GM18868 (cell line): ENCODE measurements around the gene MRPL38.
"Not testable (repeated sequence)": the region's sequence is repeated elsewhere in the genome, so short reads cannot be mapped to it uniquely, and the experiment has no call there.

Source experiments
- ATAC-seq: cut with Tn5 transposase; IDR thresholded peaks from one replicate; pipeline ENCODE4 v1.9.1; 2021; ENCODE audit warnings: mild to moderate bottlenecking, moderate library complexity; ENCODE audit not compliant: unreplicated experiment

MRPL38 gene

GRCh38 chr17:75876938-75877751 lies 27.5 kb downstream of the MRPL38 start:
- no peak for ATAC-seq

DNA sequence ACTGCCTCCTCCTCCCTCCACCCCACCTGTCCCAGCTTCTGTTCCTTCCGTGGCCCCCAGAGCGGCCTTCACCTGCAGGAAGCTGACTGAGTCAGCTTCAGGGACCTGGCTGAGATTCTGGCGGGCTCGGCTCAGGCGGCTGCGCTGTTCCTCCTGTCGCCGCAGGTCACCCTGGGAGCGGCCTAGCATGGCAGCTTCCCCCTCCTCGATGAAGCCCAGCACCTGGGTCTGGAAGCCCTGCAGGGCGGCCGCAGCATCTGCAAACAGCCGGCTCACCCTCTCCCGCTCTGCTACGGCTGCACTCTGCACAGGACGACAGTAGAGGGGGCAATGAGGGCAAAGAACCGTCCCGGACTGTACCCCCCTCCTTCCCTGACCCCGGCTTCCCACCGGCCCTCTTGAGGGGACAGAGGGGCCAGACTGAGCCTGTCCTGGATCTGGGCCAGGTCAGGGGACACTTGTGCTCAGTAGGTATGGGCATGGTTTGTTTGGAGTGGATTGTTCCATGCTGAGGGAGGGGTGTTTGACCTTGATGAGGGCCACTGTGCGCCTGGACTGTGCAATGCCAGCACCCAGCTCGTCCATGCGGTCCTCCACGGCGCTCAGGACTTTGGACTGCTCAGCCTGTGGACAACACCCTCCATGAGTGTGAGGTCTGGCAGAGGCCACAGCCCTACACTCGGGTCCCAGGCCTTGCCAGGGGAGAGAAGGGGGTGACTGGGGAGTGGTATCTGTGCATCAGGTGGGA lies 28.3 kb downstream of the MRPL38 start:
- ATAC-seq, result no peak

- ATAC-seq, result no peak
Observed at GRCh38 chr17:75875940-75876189, 28.8 kb downstream of the MRPL38 start.

DNA sequence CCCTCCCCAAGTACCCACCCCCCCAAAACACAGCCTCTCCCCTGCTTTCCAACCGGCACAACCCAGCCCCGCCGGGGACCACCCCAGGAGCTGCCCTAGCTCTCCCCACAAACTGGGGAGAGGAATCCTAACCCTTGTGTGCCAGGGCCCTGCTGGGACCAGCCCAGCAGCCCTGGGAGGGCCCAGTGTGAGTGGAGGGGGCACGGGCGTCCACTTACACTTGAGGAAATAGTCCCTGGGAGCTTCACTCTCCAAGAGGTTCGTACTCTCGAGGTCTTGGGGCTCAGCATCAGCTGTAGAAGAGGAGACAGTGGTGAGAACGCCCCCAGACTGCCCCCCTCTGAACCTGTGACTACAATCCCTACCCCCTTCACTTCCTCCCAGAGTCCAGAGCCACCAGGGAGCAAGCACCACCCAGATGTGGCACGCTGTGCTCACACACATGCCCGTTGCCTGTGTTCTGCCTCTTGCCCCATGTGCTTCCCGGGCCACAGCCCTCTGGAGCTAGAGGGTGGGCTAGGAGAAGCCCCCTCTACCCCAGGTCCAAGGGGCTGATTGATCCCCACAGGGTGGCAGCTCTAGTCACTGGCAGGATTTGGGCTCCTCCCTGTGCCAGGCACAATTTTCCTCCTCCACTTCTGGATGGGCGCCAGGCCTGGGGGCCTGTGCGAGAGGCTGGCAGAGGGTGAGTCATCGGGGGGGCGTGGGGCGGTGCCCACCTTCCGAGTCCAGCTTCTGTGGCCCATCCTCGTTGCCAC lies 29.3 kb downstream of the MRPL38 start:
- no peak for ATAC-seq

GRCh38 chr17:75874323-75875181 lies 30.1 kb downstream of the MRPL38 start:
- no peak for ATAC-seq

DNA sequence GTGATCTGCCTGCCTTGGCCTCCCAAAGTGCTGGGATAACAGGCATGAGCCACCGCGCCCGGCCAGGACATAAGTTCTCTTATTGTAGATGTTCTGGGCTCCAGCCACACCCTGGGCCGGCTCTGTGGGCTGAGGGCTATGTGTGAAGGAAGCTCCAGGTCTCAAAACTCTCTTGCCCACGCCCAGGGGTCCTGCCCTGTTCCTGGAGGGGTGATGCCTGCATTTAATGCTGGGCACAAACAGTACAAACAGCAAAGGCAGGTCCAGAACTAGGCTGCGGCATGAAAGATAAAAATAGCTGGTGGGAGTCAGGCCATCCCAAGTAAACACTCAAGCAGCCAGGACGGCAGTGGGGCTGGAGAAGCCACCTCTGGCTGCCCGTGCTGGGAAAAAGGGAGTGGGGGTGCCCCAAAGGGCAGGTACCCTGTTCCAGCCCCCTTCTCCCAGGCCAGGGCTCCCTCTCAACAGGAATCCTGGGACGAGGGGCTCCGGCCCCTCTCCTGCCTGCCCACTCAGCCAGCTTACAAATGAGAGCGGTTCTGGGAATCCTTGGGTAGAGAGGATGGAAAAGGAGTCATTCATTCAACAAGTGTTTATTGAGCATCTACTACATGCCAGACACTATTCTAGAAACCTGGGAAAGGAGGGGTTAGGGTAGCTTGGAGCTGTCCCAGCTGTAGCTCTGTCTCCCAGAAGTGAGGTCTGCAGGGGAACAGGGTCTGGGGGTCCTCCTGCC lies 30.9 kb downstream of the MRPL38 start:
- no peak for ATAC-seq

DNA sequence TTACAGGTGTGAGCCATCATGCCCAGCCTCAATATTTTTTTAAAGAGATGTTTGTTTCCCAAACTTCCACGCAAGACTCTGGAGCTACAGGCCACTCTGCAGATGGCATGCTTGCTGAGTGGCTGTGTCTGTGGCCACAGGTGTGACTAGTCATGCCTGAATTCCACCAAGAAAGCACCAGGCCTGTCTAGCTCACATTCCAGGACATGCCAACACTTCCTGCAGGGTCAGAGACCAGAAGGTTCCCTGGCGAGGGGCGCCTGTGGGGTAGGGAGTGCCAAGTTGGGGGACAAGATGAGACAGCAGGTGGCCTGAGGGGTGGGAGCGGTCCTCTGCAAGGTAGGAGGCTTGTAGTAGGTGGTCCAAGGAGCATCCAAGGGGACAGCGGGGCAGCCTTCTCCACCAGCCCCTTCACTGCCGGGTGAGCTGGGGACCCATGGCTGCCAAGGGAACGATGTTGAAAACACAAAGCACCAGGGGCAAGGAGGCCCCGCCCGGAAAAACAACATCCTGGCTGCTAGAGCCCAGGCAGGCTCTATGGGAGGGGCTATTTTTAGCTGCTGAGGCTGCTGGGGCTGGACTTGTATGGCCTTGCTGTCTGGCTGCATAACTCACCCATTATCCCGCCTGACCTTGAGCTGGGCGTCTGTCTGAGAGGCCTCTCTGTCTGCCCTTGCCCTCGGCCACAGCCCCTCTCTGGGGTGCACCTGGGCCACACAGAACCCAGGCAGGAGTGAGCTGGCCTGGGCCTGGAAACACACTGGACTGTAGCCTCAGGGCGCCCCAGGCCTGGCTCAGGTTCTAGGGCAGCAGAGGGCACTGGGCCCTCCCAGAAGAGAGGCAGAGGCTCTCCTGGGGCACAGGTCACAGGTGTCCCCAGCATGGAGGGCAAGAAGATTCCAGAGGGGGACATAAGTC lies 32.0 kb downstream of the MRPL38 start:
- no peak for ATAC-seq

GRCh38 chr17:75870228-75870627 lies 34.5 kb downstream of the MRPL38 start:
- not testable (repeated sequence) for ATAC-seq

GRCh38 chr17:75869282-75870141 lies 35.2 kb downstream of the MRPL38 start:
- ATAC-seq, result no peak

- not testable (repeated sequence) for ATAC-seq
Observed at GRCh38 chr17:75868730-75869281, 35.9 kb downstream of the MRPL38 start.

GRCh38 chr17:75865404-75866188 lies 39.1 kb downstream of the MRPL38 start:
- ATAC-seq, result not testable (repeated sequence)

GRCh38 chr17:75864887-75865286 lies 39.8 kb downstream of the MRPL38 start:
- ATAC-seq, result peak; percentile 27

GRCh38 chr17:75864448-75864871 lies 40.2 kb downstream of the MRPL38 start:
- ATAC-seq, result peak; percentile 79

DNA sequence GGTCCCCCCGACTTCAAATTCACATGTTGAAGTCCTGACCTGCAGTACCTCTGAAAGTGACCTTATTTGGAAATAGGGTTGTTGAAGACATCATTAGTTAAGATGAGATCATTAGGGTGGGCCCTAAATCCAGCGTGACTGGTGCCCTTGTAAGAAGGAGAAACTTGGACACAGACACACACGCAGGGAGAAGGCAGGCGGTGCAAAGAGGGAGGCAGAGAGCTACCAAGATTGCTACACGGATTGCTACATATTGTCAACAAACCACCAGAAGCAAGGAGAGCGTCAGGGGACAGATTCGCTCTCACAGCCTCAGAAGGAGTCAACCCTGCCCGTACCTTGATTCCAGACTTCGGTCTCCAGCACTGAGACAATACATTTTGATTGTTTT lies 42.8 kb downstream of the MRPL38 start:
- no peak for ATAC-seq

DNA sequence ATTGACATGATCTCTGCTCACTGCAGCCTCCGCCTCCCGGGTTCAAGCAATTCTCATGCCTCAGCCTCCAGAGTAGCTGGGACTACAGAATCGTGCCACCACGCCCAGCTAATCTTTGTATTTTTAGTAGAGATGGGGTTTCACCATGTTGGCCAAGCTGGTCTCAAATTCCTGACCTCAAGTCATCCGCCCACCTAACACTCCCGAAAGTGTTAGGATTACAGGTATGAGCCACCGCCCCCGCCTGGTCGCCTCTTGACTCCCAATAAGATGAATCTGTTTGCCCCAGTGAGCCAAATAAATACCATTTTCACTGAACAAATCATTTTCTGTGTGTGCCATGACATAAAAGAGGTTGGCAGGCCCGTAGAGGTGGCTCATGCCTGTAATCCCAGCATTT lies 45.3 kb downstream of the MRPL38 start:
- not testable (repeated sequence) for ATAC-seq

DNA sequence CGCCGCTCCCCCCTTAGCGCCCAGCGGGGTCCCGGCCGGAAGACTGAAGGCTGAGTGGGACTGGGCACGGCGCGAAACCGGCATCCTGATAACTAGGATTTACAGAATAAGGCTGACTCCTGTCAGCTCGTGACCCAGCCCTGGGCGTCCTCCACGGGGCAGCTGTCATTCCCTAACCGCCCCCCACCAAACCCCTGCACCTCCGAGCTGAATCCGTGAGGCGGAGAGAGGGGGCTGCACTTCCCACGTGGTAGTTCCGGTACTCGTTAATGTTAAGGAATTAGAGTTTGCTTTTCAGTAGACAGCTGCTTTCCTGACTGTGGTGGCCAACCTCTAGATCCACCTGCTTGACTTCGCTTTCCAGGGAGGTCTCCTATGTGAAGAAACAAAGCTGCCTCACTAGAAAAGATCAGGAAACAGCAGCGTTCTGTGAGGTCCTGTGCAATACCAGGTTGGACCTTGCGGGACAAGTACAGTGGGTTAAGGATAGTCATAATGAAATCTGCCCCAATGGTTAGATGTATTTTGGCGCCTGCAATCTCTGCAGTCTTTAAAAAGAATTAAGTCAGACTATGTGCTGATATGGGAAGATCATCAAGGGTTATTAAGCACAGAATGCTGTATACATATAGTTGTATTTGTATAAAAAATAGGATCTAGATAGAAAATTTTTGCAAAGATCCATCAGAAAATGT lies 48.5 kb downstream of the MRPL38 start:
- peak; percentile 33 for ATAC-seq
